Heart right ventricle (tissue), 16 donors: ENCODE measurements around the gene GLRA3. TPM values are rescaled to one million over a fixed set of nuclear protein-coding genes. Genes with fewer than 3 reads are reported as not detected.

Source experiments
- ATAC-seq, 8 donors: fragments of 200-7000 bp; cut with Tn5 transposase; one replicate each; pipeline ENCODE4 v1.9.1; 2020; ENCODE audit warnings: mild to moderate bottlenecking in 8 of 8, moderate library complexity in 8 of 8, moderate number of reproducible peaks in 1 of 8
- DNase-seq, 2 donors: peaks; one replicate each; pipeline ENCODE4 v3.0.0-alpha.2; 2020
- H3K27ac ChIP-seq, 10 donors: fragments of 200-600 bp; sonication (generic) in 2 of 10; one replicate each; pipeline versions ENCODE4 v1.5.0 to v1.8.0; 2020 to 2022; ENCODE audit warnings: mild to moderate bottlenecking in 3 of 10
- H3K27me3 ChIP-seq, 7 donors: fragments of 200-600 bp; one replicate each; pipeline ENCODE4 v1.8.0; 2021 to 2022; ENCODE audit warnings: mild to moderate bottlenecking in 2 of 7
- H3K36me3 ChIP-seq, 9 donors: fragments of 200-600 bp; sonication (generic) in 1 of 9; one replicate each; pipeline versions ENCODE4 v1.5.0 to v1.8.0; 2020 to 2022; ENCODE audit warnings: mild to moderate bottlenecking in 2 of 9
- H3K4me1 ChIP-seq, 9 donors: fragments of 200-600 bp; sonication (generic) in 1 of 9; one replicate each; pipeline versions ENCODE4 v1.5.0 to v1.8.0; 2020 to 2022; ENCODE audit warnings: mild to moderate bottlenecking in 4 of 9
- H3K4me3 ChIP-seq, 10 donors: fragments of 200-600 bp; sonication (generic) in 2 of 10; one replicate each; pipeline versions ENCODE4 v1.5.0 to v1.8.0; 2020 to 2022; ENCODE audit warnings: mild to moderate bottlenecking in 7 of 10, moderate library complexity in 2 of 10
- H3K9me3 ChIP-seq, 11 donors: fragments of 200-600 bp in 10 of 11; sonication (generic) in 2 of 11; one replicate each; pipeline versions ENCODE4 v1.5.0 to v1.8.0; 2013 to 2022; ENCODE audit warnings: mild to moderate bottlenecking in 2 of 11, control low read depth in 1 of 11, moderate library complexity in 1 of 11
- WGBS, 2 donors: extraction: QIAGEN DNeasy Blood & Tissue Kit; methylation state at CpG; one replicate each; pipeline ENCODE4 v1.1.7; 2013; ENCODE audit warnings: inconsistent platforms in 1 of 2; 5-methylcytosine and 5-hydroxymethylcytosine counted together
- intact Hi-C, 10 donors: fragments of 100-400 bp; cut with DNase I; formaldehyde crosslinking; loops; one replicate each; pipeline versions ENCODE4 v1.11.1 to v1.14.2; 2022
- polyA plus RNA-seq, 2 donors: library from polyadenylated mRNA; stranded (reverse); fragments of 200-250 nt; gene quantifications; one replicate each; pipeline ENCODE4 v1.2.3, GENCODE V29; 2013
- total RNA-seq, 10 donors: library from RNA; stranded (reverse); fragmentation: NEBNext Ultra II Directional in 3 of 10; extraction: Animal tissue kit (Norgen Biotek cat#: 25700) in 3 of 10; gene quantifications; one replicate each; pipeline versions ENCODE4 v1.2.1 to v1.2.4, GENCODE V29; 2021 to 2023
- TF ChIP-seq, protein P1 (sequence below), 9 donors: fragments of 200-600 bp; sonication (generic) in 2 of 9; IDR thresholded peaks; one replicate each; pipeline versions ENCODE4 v1.5.0 to v1.8.0; 2021 to 2022; ENCODE audit warnings: antibody characterized with exemption in 9 of 9, mild to moderate bottlenecking in 5 of 9, moderate library complexity in 1 of 9
- donor health status: Arrhythmogenic right ventricular cardiomyopathy.
- donor health status: ischemic (EF 13 %, LVEDD 7.1; RV severe dilation, severe dysfunction).
- donor health status: healthy with polysubstance abuse.
- donor health status: DM: no; HTN: yes; CAD: no.
- donor health status: DM: no; HTN: no; CAD: no.
- donor health status: ischemic (EF 25% LVEDD 6.9; RV normal size, moderate dysfunction).
- donor health status: ischemic (EF 25% LVEDD 5.7; RV mildly dilated, moderate dysfunction).
- donor health status: healthy.
- donor health status: DM: yes; HTN: yes; CAD: no.
- donor health status: Ischemic cardiomyopathy.
- donor health status: ischemic (EF 35%, LVEDD 5.7; RV mildly dilated, moderate dysfunction).
- donor health status: nonischemic (EF 11% LVEDD 7.7; RV severe dilation, severe dysfunction).
- donor health status: DM: yes; HTN: yes; CAD: no.
- donor health status: PGD.
- donor health status: ischemic (EF 29% LVEDD 5.4; RV normal size, mild dysfunction).
- donor health status: nonischemic (EF 23%, LVEDD 6.1; RV moderate dilation, normal function).

The GLRA3 gene
- total and polyA plus RNA-seq, 12 donors = not detected

DNA sequence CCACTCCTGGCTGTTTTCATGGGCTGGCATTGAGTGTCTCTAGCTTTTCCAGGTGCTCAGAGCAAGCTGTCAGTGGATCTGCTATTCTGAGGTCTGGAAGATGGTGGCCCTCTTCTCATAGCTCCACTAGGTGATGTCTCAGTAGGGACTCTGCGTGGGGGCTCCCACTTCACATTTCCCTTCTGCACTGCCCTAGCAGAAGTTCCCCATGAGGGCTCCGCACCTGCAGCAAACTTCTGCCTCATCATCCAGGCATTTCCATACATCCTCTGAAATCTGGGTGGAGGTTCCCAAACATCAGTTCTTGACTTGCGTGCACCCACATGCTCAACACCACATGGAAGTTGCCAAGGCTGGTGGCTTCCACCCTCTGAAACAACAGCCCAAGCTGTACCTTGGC, 13.8 kb downstream of the GLRA3 start:
- DNase-seq (no peak), ATAC-seq (no peak)
- no peak overlapping the region for H3K27ac ChIP-seq
- no peaks in the 10 kb centered on the region for H3K36me3 ChIP-seq
- H3K4me3 ChIP-seq = no peak overlapping the region
- TF ChIP-seq, protein P1, sequence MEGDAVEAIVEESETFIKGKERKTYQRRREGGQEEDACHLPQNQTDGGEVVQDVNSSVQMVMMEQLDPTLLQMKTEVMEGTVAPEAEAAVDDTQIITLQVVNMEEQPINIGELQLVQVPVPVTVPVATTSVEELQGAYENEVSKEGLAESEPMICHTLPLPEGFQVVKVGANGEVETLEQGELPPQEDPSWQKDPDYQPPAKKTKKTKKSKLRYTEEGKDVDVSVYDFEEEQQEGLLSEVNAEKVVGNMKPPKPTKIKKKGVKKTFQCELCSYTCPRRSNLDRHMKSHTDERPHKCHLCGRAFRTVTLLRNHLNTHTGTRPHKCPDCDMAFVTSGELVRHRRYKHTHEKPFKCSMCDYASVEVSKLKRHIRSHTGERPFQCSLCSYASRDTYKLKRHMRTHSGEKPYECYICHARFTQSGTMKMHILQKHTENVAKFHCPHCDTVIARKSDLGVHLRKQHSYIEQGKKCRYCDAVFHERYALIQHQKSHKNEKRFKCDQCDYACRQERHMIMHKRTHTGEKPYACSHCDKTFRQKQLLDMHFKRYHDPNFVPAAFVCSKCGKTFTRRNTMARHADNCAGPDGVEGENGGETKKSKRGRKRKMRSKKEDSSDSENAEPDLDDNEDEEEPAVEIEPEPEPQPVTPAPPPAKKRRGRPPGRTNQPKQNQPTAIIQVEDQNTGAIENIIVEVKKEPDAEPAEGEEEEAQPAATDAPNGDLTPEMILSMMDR (IDR thresholded peaks at IDR 0.05) = no peak
- intact Hi-C loops = no loop called here
- WGBS, 2 donors = 81 to 89% methylated on average over 3 of the region's 3 CpGs
- H3K27me3 ChIP-seq = no peaks in the 10 kb centered on the region
- H3K4me1 ChIP-seq = no peaks in the 10 kb centered on the region
- H3K9me3 ChIP-seq = peaks cover 0 to 26% (median 0%) of the 10 kb centered on the region in 11 donors

DNA sequence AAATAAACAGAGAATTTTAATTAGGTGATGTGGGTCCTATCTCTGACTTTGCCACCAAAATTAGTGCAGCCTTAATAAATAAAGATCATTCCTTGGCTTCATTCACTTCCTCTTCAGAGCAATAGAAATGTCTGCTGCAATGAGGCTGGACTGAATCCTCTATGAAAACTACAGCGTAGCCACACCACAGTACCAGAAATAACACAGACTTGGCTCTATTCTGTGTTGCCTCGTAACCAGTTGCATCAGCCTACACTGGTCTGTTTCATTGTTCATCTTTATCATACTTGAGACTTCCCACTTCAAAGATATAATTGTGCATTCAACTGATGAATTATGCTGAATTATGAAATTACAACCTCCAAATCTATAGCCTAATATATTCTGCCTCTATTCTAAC, 15.8 kb downstream of the GLRA3 start:
- 59 to 75% methylated on average over 2 of the region's 2 CpGs for WGBS, 2 donors
- Histone ChIP-seq H3K27me3 (no peaks in the 10 kb centered on the region), H3K9me3 (peaks cover 0 to 26% (median 0%) of the 10 kb centered on the region in 11 donors), H3K36me3 (no peaks in the 10 kb centered on the region), H3K4me1 (no peaks in the 10 kb centered on the region), H3K4me3 (no peak overlapping the region), H3K27ac (no peak overlapping the region)
- ATAC-seq (no peak), DNase-seq (no peak)
- TF ChIP-seq, protein P1 (IDR thresholded peaks at IDR 0.05) = no peak
- intact Hi-C loops = no loop called here

DNA sequence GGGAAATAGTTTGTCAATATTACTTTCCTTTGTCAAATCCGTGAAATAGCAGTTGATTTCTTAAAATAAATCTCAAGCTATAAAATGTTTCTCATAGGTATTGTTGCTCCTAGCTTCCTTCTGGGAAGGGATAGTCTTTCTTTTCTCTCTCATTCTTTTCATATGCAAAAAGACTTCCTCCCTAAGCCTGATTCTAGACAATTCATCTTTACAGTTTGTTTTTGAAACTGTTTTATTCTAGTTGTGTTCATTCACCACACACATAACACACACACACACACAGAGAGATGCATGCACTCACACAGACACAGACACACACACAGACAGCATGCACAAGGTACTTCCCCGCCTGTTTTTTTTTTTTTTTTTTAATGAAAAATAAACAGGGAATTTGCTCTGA, 18.2 kb downstream of the GLRA3 start:
- 57 to 61% methylated on average over 2 of the region's 2 CpGs for WGBS, 2 donors
- Histone ChIP-seq H3K36me3 (no peaks in the 10 kb centered on the region), H3K4me3 (no peak overlapping the region), H3K27me3 (no peaks in the 10 kb centered on the region), H3K4me1 (no peaks in the 10 kb centered on the region), H3K27ac (no peak overlapping the region), H3K9me3 (peaks cover 0 to 26% (median 0%) of the 10 kb centered on the region in 11 donors)
- ATAC-seq = no peak
- intact Hi-C loops = no loop called here
- TF ChIP-seq, protein P1 (IDR thresholded peaks at IDR 0.05) = no peak
- DNase-seq = no peak

DNA sequence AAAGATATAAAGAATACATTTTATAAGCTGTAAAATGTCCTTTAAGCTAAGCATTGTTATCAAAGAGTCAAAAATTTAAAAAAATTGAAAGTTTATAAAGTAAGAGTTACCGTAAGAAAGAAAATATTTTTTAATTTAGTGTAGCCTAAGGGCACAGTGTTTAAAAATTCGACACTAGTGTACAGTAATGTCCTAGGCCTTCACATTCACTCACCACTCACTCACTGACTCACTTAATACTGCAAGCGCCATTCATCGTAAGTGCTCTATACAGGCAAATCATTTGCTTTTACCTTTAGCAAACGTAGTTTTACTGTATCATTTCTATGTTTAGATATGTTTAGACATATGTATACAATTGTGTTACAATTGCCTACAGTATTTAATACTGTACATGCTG, 20.2 kb downstream of the GLRA3 start:
- Histone ChIP-seq H3K9me3 (peaks cover 0 to 9% (median 0%) of the 10 kb centered on the region in 11 donors), H3K27ac (no peak overlapping the region), H3K36me3 (no peaks in the 10 kb centered on the region), H3K4me1 (no peaks in the 10 kb centered on the region), H3K4me3 (no peak overlapping the region), H3K27me3 (no peaks in the 10 kb centered on the region)
- intact Hi-C loops = no loop called here
- TF ChIP-seq, protein P1 (IDR thresholded peaks at IDR 0.05) = no peak
- WGBS, 2 donors = 77% methylated on average over 5 of the region's 5 CpGs
- ATAC-seq = no peak
- no peak for DNase-seq
